Inflammatory macrophage (primary cell): ENCODE data around the gene KIF21B.
A peak's percentile ranks its signal among the peaks of the same experiment; 100 is the strongest.

Experiments used
- DNase-seq, 2 donors: peaks; one replicate each; pipeline ENCODE4 v3.0.0-alpha.2; 2020 to 2022

KIF21B gene

GRCh38 chr1:200992382-200993048 lies 31.0 kb downstream of the KIF21B start:
- peak; percentile 33 to 56 for DNase-seq

- no peak for DNase-seq
These were observed 32.4 kb downstream of the KIF21B start for GRCh38 chr1:200991097-200991614.

DNA sequence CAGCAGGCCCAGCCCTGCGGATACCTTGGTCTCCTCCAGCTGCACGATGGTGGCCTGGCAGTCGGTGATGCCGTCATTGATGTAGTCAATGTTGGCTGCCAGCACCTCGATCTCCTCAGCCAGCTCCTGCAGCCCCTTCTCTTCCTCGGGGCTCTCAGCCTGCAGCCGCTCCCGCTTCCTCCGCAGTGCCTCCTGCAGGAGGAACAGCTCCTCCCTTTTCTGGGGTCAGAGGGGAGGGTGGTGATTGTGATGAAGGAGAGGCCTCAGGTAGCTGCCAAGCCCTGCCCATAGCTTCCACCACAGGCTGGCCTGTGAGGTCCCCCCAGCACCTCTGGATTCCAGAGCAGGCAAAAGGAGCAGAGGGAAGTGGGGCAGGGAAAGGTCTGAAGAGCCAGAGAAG lies 33.4 kb downstream of the KIF21B start:
- no peak for DNase-seq

DNA sequence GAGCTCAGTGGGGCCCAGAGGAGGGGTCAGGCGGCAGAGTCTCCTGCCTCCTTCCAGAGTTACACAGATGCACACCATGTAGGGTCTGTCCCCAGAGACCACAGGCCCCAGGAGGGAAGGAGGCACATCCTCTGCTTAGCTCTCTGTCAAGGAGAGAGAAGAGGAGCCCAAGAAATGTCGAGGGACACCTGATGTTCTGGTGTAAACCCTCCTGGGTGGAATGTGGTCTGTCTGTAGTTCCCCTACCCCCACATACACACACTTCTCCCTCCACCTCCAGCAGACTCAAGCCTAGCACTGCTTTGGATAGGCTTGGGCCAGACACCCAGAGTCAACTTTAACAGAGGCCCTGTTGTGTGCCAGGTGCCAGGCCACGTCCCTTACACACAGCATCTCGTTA lies 34.2 kb downstream of the KIF21B start:
- no peak for DNase-seq

DNA sequence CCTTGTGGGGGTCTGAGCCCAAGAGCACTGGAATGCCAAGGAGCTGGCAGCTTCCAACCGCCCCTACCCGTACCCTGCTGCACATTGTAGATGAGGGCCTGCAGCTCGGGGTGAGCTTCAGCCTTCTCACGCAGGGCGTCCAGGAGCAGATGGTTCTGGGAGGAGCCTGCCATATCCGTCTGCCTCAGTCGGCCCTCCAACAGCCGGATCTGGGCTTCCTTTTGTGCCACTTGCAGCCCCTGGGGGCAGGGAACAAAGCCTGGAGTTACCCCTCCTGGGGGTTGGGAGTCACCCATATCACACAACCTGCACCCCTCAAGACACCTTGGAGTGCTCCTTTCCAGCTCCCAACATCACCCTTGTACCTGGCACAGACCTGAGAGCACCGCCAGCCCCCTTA lies 34.8 kb downstream of the KIF21B start:
- no peak for DNase-seq

GRCh38 chr1:200985481-200985880 lies 38.0 kb downstream of the KIF21B start:
- DNase-seq: no peak

DNA sequence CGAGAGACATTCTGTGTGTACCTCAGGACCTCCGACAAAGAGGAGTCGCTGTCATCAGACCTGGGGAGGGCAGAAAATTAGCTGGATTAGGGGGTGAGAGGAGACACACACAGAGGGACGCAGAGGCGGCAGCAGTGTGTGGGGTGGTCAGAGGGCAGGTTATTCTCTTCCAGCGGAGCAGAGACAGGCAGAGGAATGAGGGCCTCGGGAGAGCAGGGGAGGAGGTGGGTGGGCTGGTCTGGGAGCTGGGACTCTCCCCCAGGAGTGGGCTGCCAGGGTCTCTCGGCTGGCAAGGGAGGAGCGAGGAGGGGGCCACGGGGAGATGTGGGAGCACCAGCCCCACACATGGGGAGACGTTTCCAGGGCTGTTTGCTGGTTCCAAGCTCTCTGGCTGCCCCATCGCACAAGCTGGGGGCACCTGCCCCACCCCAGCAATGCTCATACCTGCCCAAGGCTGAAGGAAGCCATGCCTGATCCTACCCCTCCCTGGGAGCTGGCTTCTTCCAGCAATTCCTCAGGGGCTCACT lies 40.4 kb downstream of the KIF21B start:
- no peak for DNase-seq

DNA sequence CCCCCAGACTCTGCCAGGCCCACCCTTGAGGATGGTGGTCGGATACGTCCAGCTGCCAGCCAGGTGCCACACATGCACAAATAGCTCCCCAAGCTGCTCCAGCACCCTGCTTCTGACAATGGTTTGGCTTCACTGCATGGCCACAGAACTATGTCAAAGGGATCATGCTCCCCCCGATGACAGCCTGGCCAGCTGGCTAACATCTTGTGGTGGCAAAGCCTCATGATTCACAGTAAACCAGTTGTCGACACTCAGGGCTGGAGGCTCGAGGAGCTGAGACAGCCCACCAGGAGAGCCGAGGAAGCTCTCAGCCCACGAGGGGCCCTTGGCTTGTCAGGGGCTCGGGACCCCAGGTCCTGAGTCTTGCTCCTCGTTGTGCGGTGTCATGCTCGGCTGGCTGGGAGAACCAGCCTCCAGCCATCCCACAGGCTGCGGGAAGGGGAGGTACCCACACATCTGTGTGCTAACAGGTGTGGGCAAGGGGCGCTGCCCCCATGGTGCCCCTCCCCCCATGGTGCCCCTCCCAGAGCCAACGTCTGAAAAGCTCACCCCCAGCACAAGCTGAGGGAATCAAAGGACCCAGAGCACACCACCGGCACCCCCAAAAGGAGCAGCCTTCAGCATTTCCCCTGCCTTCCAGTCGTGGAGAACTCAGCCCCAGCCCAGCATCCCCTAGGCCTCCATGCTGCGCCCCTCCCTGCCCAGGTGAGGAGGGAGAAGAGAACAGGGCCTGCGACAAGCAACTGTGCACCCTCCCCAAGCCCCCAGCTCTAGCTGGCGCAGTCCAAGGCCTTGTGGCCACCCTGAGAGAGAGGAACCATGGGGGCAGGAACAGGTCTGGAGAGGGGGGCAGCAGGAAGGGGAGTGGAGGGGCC lies 41.2 kb downstream of the KIF21B start:
- DNase-seq: peak in 1 of 2 donors; percentile 7

GRCh38 chr1:200981278-200981677 lies 42.2 kb downstream of the KIF21B start:
- DNase-seq: no peak

DNA sequence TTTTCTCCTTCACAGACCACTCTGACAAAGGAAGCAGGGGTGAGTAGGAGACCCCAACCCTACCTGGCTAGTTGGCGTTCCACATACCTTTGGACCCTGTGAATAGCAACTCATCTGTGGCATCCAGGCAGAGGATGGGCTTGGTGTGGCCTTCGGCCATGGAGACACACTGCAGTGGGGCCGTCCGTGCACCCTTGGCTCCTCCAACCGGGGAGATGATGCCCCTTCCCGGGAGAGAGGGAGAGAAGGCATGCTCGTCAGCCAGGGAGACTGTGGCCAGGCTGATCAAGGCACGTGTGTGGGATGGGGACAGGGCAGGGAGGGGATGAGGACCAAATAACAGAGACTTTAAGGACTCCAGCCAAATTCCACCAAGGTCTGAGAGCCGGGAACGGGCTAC lies 42.6 kb downstream of the KIF21B start:
- DNase-seq: no peak

DNA sequence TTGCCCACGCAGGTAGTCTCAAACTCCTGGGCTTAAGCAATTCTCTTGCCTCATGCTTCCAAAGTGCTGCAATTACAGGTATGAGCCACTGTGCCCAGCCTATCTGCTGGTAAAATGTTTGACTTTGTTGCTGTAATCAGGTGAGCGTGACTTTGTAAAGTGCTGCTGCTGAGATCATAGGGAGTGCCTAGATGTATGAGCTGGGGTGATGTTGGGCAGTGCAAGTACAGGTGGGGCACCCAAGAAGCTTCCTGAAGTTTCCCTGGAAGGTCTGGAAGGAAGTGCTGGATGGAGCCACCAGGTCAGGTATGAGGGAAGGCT lies 43.1 kb downstream of the KIF21B start:
- no peak for DNase-seq

GRCh38 chr1:200979574-200980451 lies 43.7 kb downstream of the KIF21B start:
- DNase-seq: peak; percentile 49 to 59

GRCh38 chr1:200977071-200977754 lies 46.3 kb downstream of the KIF21B start:
- DNase-seq: no peak

DNA sequence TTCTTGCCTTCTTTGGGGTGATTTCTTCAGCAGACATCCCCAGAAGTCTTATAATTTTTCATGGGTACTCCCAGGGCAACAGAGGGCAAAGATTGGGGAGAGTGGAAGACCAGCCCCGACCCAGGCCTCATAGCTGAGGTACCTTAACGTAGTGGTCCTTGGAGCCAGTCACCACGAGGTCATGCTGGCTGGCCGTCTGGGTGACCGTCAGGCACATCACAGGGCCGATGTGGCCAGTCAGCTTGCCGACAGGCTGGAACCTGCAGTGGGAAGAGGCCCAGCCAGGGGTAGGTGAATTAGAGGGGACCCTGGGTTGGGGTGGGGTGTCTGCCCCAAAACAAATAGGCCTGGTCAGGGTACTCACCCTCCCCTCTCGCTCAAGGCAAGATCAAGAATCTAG lies 46.9 kb downstream of the KIF21B start:
- DNase-seq: no peak

DNA sequence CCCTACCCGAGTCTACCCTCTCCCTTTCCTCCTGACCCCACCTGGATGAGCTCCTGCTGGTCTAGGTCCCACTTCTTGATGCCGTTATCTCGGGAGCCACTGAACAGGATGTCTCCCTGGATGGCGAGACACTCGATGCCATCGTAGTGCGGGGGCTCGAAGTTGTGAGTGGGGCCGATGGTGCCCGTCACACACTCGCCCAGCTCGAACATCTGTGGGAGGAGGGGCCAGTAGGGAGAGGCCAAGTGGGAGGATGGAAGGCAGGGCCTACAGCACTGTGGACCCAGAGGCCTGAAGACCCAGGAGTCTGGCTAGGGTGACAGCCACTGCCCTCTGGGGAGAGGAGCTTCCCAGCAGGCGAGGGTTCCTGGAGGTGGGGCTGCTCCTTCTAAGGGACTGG lies 48.1 kb downstream of the KIF21B start:
- no peak for DNase-seq

DNA sequence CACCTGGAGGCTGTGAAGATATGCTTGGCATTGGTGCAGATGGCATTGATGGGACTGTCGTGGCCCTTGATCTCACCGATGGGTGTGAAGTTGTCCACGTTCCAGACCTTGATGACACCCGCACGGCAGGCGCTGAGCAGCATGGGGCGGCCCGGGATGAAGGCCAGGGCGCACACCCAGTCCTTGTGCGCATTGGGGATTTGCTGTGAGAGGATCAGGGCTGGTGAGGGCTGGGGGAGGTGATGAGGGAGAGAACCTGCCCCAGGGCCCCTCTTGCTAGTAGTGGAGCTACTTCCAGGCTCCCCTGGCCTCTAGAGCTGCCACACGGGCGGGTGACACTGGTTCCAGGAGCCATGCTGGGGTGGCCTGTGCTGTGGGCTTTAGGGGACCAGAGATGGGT lies 48.8 kb downstream of the KIF21B start:
- DNase-seq: no peak

- no peak for DNase-seq
These were observed 49.4 kb downstream of the KIF21B start for GRCh38 chr1:200973937-200974657.

DNA sequence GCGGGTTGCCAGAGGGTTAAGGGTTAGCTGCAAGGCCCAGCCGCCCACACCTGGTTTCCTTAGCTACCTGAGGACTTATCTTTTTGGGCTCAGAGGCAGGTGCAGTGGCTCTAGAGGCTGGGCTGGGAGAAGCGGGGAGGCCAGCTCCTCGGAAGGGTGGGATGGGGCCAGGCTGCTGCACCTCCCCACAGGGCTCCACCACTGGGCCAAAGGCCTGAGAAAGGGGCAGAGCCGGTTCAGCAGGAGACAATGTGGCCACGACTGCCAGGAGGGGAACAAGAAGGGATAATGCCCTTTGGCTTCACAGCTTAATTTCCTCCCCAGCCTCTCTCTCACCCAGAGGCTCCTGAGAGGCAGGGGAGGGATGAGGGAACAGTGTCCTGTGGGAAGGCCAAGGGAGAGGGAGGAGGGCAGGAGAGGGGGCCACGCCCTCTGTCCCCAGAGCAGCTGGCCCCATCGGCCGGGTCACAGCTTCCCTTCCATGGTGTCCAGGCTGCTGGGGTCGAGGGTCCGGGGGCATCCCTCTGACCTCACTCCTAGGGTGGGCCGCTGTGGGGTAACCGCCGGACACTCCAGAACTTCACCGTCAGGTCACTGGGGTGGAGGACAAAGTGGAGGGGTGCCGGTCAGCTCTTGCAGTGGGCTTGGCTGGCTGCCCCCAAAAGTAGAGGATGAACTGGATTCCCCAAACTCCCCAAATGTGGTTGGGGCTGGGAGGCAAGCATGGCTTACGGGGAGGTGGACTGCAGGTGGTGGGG lies 50.4 kb downstream of the KIF21B start:
- DNase-seq: no peak

DNA sequence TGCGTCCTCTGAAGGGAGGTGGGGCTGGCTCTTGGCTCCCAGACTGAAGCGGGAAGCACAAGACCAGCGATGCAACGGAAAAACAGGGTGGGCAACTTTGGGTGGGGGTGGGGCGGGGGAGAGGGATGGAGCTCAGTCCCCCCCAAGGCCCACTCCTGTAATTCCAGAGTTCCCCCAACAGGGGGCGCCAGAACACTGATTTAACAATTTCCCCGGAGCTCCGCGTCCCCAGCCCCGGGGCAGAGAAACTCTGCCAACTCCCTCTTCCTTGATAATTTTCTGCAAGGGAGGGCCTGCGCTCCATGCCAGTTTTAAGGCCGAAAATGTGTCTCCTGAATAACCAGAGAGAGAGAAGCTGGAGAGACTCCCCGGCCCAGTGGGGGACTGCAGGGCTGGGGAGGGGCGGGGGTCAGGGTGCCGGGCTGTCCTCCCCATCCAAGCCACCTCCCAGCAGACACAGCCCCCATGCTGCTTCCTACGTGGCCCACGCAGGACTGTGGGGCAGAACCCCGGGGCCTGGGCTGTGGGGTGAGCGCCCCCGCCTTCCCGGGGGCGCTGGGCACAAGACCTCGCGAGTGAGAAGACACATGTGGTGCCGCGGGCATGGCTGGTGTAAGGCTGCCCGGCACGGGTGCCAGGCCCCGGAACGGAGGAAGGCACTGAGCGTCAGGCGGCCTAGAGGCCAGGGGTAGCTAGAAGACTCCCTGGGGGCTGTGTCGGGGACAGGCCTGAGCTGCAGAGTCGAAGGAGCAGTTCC lies 51.4 kb downstream of the KIF21B start:
- DNase-seq: peak; percentile 36 to 39

DNA sequence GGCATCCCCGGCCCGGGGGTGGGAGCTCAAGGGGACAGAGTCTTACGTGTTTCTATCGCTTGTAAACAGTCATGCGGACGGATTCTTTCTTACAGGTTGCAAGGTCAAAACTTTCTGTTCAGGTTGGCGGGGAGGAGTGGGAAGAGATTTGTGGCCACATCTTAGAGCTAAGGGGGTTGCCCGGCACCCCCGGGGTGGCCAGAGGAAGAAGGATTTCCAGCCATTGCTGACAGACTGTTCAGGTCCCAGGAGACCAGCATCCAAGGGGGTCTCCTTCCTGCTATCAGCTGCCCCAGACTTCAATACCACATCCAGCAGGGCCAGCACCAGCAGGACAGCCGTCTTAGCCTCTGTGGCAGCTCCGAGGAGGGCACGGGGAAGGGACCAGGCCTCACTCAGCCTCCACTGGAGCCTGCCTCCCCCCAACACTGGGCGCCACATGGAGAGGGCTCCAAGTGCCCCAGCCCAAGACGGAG lies 52.0 kb downstream of the KIF21B start:
- DNase-seq: no peak
